Cardiac fibroblast (primary cell): ENCODE results near the gene DMKN.

Experiments
- DNase-seq, 2 donors: peaks; one replicate each; pipeline versions ENCODE4 v3.0.0 to v3.0.0-alpha.2; 2010; ENCODE audit warnings: low read depth in 2 of 2
- H3K4me3 ChIP-seq, 2 donors: replicated peaks in 1 of 2; 1 replicate in 1 of 2; 2 replicates in 1 of 2; pipeline ENCODE4 v1.5.1; 2011; ENCODE audit warnings: low read depth in 2 of 2, low read length in 2 of 2, mild to moderate bottlenecking in 2 of 2, moderate library complexity in 1 of 2
- TF ChIP-seq, protein P1 (sequence below): IDR thresholded peaks from one replicate; pipeline ENCODE4 v1.5.1; 2011; ENCODE audit warnings: low read depth, mild to moderate bottlenecking, low read length, inconsistent platforms

Gene DMKN

GRCh38 chr19:35457173-35457572 lies 56.3 kb downstream of the DMKN start:
- H3K4me3 ChIP-seq: no peak overlapping the region
- no peak for DNase-seq

GRCh38 chr19:35455616-35456201 lies 57.7 kb downstream of the DMKN start:
- no peak for DNase-seq
- TF ChIP-seq, protein P1, sequence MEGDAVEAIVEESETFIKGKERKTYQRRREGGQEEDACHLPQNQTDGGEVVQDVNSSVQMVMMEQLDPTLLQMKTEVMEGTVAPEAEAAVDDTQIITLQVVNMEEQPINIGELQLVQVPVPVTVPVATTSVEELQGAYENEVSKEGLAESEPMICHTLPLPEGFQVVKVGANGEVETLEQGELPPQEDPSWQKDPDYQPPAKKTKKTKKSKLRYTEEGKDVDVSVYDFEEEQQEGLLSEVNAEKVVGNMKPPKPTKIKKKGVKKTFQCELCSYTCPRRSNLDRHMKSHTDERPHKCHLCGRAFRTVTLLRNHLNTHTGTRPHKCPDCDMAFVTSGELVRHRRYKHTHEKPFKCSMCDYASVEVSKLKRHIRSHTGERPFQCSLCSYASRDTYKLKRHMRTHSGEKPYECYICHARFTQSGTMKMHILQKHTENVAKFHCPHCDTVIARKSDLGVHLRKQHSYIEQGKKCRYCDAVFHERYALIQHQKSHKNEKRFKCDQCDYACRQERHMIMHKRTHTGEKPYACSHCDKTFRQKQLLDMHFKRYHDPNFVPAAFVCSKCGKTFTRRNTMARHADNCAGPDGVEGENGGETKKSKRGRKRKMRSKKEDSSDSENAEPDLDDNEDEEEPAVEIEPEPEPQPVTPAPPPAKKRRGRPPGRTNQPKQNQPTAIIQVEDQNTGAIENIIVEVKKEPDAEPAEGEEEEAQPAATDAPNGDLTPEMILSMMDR: no peak
- H3K4me3 ChIP-seq: no peak overlapping the region

More at GRCh38 chr19:35457173-35457572, 56.3 kb downstream of the DMKN start:
- TF ChIP-seq, protein P1: no peak

- TF ChIP-seq, protein P1: no peak
- no peak overlapping the region for H3K4me3 ChIP-seq
- no peak for DNase-seq
Observed at GRCh38 chr19:35454663-35455062, 58.8 kb downstream of the DMKN start.

GRCh38 chr19:35451338-35452096 lies 61.9 kb downstream of the DMKN start:
- no peak overlapping the region for H3K4me3 ChIP-seq
- no peak for DNase-seq
- TF ChIP-seq, protein P1: no peak

GRCh38 chr19:35449359-35450043 lies 63.9 kb downstream of the DMKN start:
- TF ChIP-seq, protein P1: no peak
- H3K4me3 ChIP-seq: no peak overlapping the region
- no peak for DNase-seq

DNA sequence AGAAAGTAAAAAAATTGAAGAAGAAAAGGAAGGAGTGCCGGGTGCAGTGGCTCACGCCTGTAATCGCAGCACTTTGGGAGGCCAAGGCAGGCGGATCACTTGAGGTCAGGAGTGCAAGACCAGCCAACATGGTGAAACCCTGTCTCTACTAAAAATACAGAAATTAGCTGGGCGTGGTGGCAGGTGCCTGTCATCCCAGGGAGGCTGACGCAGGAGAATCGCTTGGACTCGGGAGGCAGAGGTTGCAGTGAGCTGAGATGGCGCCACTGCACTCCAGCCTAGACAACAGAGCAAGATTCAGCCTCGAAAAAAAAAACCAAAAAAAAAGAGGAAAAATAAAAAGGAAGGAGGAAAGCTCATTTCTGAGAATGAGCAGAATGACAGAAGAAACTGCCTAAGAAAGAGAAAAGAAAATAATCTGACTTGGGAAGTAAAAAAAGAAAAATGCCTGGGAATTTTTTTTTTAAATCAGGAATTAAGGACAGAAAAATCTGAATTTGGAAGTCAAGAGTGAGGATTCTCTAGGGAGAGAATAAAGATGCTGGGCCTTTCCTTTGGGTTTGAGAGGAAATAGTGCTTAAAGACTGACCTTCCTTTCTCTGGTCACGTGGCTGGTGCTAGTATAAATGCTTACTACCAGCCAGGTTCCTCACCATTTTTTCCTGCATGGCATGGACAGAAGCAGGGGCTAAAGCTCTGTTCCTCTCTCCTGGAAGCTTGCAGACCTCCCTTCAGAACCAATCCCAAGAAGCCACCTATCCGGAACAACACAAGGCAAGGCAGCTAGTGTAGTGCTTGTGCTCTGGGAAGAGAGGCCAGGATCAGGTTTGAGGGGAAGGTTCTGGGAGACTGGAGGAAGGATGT lies 65.6 kb downstream of the DMKN start, which contains the start of gene FFAR2:
Gene FFAR2 (plus strand): TSS at position 652 of the 864 bp plus-strand sequence. CDS start 1,458 bp downstream, outside the sequence.
- TF ChIP-seq, protein P1: no peak
- DNase-seq: no peak
- H3K4me3 ChIP-seq: no peak within 1 kb of the TSS
